Small intestine (tissue), 7 donors: ENCODE measurements around the gene PAPSS1. TPM values are rescaled to one million over a fixed set of nuclear protein-coding genes. Genes with fewer than 3 reads are reported as not detected.
"Not testable (repeated sequence)": the region's sequence is repeated elsewhere in the genome, so short reads cannot be mapped to it uniquely, and the experiment has no call there.

ENCODE experiments used
- DNase-seq, 2 donors: peaks; one replicate each; pipeline versions ENCODE4 v3.0.0 to v3.0.0-alpha.2; 2013
- FAIRE-seq: peaks from 2 replicates; lab custom pipeline; 2012; peaks lifted over from hg19 to GRCh38; lab: Jason Lieb, UNC
- H3K27ac ChIP-seq, 3 donors: one replicate each; pipeline ENCODE4 v1.5.1; 2013; ENCODE audit warnings: low read length in 2 of 3, mild to moderate bottlenecking in 2 of 3, control low read depth in 1 of 3, inconsistent platforms in 1 of 3, low read depth in 1 of 3, moderate library complexity in 1 of 3
- H3K27me3 ChIP-seq, 3 donors: one replicate each; pipeline ENCODE4 v1.6.1; 2013; ENCODE audit warnings: low read length in 3 of 3, inconsistent platforms in 1 of 3; ENCODE audit not compliant: control insufficient read depth in 3 of 3, insufficient read depth in 3 of 3
- H3K36me3 ChIP-seq, 3 donors: one replicate each; pipeline ENCODE4 v1.6.1; 2013; ENCODE audit warnings: low read length in 3 of 3, inconsistent platforms in 1 of 3, low read depth in 1 of 3, mild to moderate bottlenecking in 1 of 3, moderate library complexity in 1 of 3; ENCODE audit not compliant: control insufficient read depth in 3 of 3, insufficient read depth in 2 of 3
- H3K4me1 ChIP-seq, 3 donors: one replicate each; pipeline ENCODE4 v1.6.1; 2013; ENCODE audit warnings: low read length in 2 of 3, inconsistent platforms in 1 of 3, low read depth in 1 of 3, mild to moderate bottlenecking in 1 of 3, moderate library complexity in 1 of 3; ENCODE audit not compliant: control insufficient read depth in 3 of 3, insufficient read depth in 2 of 3
- H3K4me3 ChIP-seq, 3 donors: one replicate each; pipeline ENCODE4 v1.5.1; 2013; ENCODE audit warnings: low read length in 3 of 3, control low read depth in 1 of 3, inconsistent platforms in 1 of 3, low read depth in 1 of 3, mild to moderate bottlenecking in 1 of 3, moderate library complexity in 1 of 3
- H3K9me3 ChIP-seq, 2 donors: one replicate each; pipeline ENCODE4 v1.6.1; 2013; ENCODE audit warnings: low read depth in 1 of 2, low read length in 1 of 2; ENCODE audit not compliant: control insufficient read depth in 2 of 2, insufficient read depth in 1 of 2
- WGBS, 3 donors: extraction: QIAGEN DNeasy Blood & Tissue Kit; methylation state at CpG; one replicate each; pipeline ENCODE4 v1.1.7; 2013; 5-methylcytosine and 5-hydroxymethylcytosine counted together
- polyA plus RNA-seq, 4 donors: library from polyadenylated mRNA; stranded (reverse) in 3 of 4; unstranded in 1 of 4; fragments of 200-250 nt in 3 of 4; fragments of 120-200 nt in 1 of 4; gene quantifications; one replicate each; pipeline versions ENCODE4 v1.2.1 to v1.2.3, GENCODE V29; 2013
- donor health status: healthy with polysubstance abuse.
- donor health status: control.
- donor health status: control.
- donor health status: Bipolar disorder and iron deficiency.
- donor health status: healthy.

Gene PAPSS1
- polyA plus RNA-seq, 4 donors, result 15.4 to 45.0 (median 21.8) TPM

- H3K36me3 ChIP-seq, H3K27ac ChIP-seq, H3K9me3 ChIP-seq, H3K4me3 ChIP-seq, FAIRE-seq, H3K27me3 ChIP-seq, DNase-seq: not testable (repeated sequence)
- WGBS, 3 donors, result 59 to 72% (median 67%) methylated on average over 1 of the region's 1 CpG
- H3K4me1 ChIP-seq, result peaks cover 0 to 11% (median 0%) of the 10 kb centered on the region in 3 donors
Observed at GRCh38 chr4:107723331-107723730, 3.3 kb upstream of the PAPSS1 start.

DNA sequence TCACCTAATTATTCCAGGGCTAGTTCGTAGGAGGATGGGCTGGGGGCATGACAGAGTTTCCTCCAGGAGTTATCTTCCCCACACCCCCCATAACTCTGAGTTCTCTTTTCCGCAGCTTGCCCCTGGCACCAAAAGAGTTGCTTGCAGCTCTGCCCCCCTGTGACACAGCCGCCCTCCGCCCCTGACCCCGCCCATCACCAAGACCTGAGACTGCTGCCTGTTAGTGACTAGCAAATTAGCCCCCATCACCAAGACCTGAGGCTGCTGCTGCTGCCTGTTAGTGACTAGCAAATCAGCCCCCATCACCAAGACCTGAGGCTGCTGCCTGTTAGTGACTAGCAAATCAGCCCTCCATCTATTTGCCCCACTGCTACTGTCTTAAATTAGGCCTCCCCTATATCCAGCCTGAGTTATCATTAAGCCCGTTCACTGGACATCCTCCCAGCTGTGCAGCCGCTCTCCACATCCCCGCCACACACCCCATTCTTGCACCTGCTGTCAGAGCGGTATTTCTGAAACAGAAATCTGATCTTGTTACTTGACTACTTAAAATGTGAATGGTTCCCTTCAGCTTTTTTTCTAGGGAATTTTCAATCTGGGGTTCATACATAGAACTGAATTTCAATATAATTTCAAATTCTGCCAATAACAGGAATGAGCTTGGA is 1.5 kb upstream of the PAPSS1 start:
- FAIRE-seq, result no peak
- Histone ChIP-seq H3K27me3 (no peaks in the 10 kb centered on the region), H3K4me1 (peaks cover 0 to 11% (median 0%) of the 10 kb centered on the region in 3 donors), H3K36me3 (no peaks in the 10 kb centered on the region), H3K27ac (peak overlapping the region in 1 of 3 donors; percentile 94), H3K4me3 (peak overlapping the region; percentile 56 to 92 (median 88)), H3K9me3 (no peaks in the 10 kb centered on the region)
- peak in 1 of 2 donors; percentile 32 for DNase-seq
- 24 to 41% (median 34%) methylated on average over 9 of the region's 9 CpGs for WGBS, 3 donors

- DNase-seq (peak in 1 of 2 donors; percentile 40), FAIRE-seq (no peak)
- peaks cover 0 to 11% (median 0%) of the 10 kb centered on the region in 3 donors for H3K4me1 ChIP-seq
- no peaks in the 10 kb centered on the region for H3K9me3 ChIP-seq
- H3K27ac ChIP-seq, result peak overlapping the region; percentile 25 to 94 (median 92)
- no peaks in the 10 kb centered on the region for H3K36me3 ChIP-seq
- WGBS, 3 donors, result 1 to 2% (median 2%) methylated on average over 26 to 28 of the region's 28 CpGs
- H3K4me3 ChIP-seq, result peak overlapping the region; percentile 73 to 92 (median 88)
- H3K27me3 ChIP-seq, result no peaks in the 10 kb centered on the region
Observed at GRCh38 chr4:107719207-107719921, 670 bp downstream of the PAPSS1 start.

DNA sequence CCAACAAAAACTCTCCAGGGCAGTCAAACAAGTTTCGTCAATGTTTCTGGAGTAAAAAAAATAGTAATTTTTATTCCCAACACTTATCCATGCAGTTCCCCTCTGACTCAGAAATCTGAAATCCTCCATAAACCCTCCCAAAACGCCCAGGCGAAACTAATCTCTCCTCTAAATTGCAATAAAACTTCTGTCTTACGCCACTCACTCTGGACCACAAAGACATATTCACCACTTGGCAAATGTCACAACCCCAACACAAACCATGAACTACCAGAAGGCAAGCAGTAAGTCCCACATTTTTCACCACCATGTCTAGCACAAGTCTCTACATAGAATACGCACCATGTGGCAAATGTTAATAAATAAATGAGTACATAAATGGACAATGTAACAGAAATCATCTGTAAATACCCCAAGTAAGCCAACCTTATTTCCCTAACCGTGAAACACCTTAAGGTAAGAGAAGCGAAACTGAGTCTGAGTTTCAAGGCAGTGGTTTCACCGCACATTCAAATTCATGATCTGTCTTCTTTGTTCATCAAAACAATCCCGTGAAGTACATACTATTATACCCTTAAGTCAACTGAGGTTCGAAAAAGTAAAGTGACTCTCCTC is 1.6 kb downstream of the PAPSS1 start:
- Histone ChIP-seq H3K4me3 (peak overlapping the region in 1 of 3 donors; percentile 92), H3K27me3 (no peaks in the 10 kb centered on the region), H3K9me3 (no peaks in the 10 kb centered on the region), H3K4me1 (peaks cover 0 to 11% (median 0%) of the 10 kb centered on the region in 3 donors), H3K36me3 (no peaks in the 10 kb centered on the region), H3K27ac (peak overlapping the region in 2 of 3 donors; percentile 31 to 92)
- WGBS, 3 donors, result 73 to 83% (median 79%) methylated on average over 10 of the region's 10 CpGs
- FAIRE-seq, result no peak
- no peak for DNase-seq

DNA sequence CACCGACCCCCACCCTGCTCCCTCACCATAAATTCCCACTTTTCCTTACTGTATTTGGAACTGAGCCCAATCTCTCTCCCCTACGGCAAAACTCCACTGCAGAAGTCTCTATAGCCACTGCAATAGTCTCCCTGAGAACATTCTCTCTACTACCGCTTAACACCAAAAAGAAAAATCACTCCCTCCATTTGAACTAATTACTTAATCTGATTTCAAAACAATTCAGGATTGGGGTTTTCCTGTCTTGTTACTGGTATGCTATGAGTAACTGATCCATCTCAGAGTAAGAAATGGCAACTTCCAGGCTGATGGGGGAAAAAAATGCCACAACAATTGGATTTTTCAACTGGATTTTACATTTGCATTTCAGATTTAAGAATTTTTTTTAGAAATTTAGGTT is 5.8 kb downstream of the PAPSS1 start:
- Histone ChIP-seq H3K36me3 (peaks cover 0 to 4% (median 0%) of the 10 kb centered on the region in 3 donors), H3K27ac (no peak overlapping the region), H3K4me3 (no peak overlapping the region), H3K27me3 (no peaks in the 10 kb centered on the region), H3K9me3 (peaks cover 0 to 16% of the 10 kb centered on the region in 2 donors), H3K4me1 (peaks cover 0 to 8% (median 0%) of the 10 kb centered on the region in 3 donors)
- DNase-seq (no peak), FAIRE-seq (no peak)
- WGBS, 3 donors, result 83 to 97% (median 90%) methylated on average over 3 of the region's 3 CpGs

DNA sequence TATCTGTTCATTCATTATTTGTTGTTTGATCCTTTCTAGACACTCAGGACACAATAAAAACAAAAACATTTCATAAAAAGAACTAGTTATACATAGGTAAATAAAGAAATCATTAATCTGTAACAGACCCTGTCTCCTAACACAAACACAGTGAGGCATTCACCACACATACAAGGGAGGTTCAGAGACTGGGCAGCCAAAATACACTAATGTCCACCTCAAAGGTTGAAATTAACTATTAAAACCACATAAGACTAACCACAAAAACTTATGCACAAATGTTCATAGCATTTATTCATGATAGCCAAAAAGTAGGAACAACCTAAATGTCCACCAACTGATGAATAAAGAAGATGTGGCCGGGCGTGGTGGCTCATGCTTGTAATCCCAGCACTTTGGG is 7.8 kb downstream of the PAPSS1 start:
- Histone ChIP-seq H3K9me3 (peaks cover 0 to 24% of the 10 kb centered on the region in 2 donors), H3K27ac (no peak overlapping the region), H3K36me3 (peaks cover 0 to 5% (median 0%) of the 10 kb centered on the region in 3 donors), H3K4me3 (no peak overlapping the region), H3K27me3 (no peaks in the 10 kb centered on the region), H3K4me1 (no peaks in the 10 kb centered on the region)
- FAIRE-seq (no peak), DNase-seq (no peak)
- 94 to 95% (median 95%) methylated on average over 2 of the region's 2 CpGs for WGBS, 3 donors

DNA sequence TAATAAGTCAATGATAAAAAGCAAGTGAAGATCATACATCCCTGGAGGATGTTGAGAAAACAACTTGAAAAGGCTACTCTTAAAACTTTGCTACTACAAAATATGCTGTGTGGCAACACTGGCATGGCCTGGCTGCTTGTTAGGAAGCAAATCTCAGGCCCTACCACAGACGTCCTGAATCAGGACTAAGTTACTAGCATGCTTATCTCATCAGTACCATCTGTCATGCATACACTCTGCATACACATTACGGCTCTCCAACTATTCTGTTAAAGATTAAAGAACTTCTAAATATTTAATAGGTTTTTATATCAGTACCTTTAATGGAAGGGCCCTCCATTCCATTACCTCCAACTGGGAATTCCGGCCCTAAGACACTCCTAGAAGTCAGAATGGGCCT is 8.2 kb downstream of the PAPSS1 start:
- DNase-seq (no peak), FAIRE-seq (no peak)
- Histone ChIP-seq H3K4me1 (no peaks in the 10 kb centered on the region), H3K27me3 (no peaks in the 10 kb centered on the region), H3K9me3 (peaks cover 2 to 28% of the 10 kb centered on the region in 2 donors), H3K36me3 (peaks cover 0 to 10% (median 0%) of the 10 kb centered on the region in 3 donors), H3K4me3 (no peak overlapping the region), H3K27ac (no peak overlapping the region)
- 66 to 78% (median 73%) methylated on average over 3 of the region's 3 CpGs for WGBS, 3 donors
